PC-3 (cell line): ENCODE measurements around the gene RNF34. TPM values are rescaled to one million over a fixed set of nuclear protein-coding genes. Genes with fewer than 3 reads are reported as not detected.

Experiments
- ATAC-seq: fragments of 200-7000 bp; cut with Tn5 transposase; 2 replicates; pipeline ENCODE4 v1.9.1; 2020; ENCODE audit warnings: mild to moderate bottlenecking, moderate library complexity
- BruUV-seq: library from RNA; stranded (reverse); fragments of 400-500 nt; replicated peaks from 2 replicates; lab custom pipeline; 2021; lab: Mats Ljungman, UMichigan
- CTCF ChIA-PET: fragments of 300-600 bp; sonication (Branson Sonifier 250); formaldehyde crosslinking; loops from one replicate; lab custom pipeline; 2022; ENCODE audit warnings: antibody characterized with exemption; lab: Charles Lee
- POLR2A ChIA-PET: fragments of 300-600 bp; sonication (Branson Sonifier 250); formaldehyde crosslinking; loops from one replicate; lab custom pipeline; 2022; ENCODE audit warnings: antibody characterized with exemption; ENCODE audit not compliant: unreplicated experiment; lab: Charles Lee
- DNase-seq: peaks from one replicate; pipeline ENCODE4 v3.0.0-alpha.2; 2015
- H2AFZ ChIP-seq: fragments of 300-600 bp; sonication (generic); 2 replicates; pipeline ENCODE4 v1.6.0; 2016; ENCODE audit warnings: antibody characterized with exemption, low read length
- H3F3A ChIP-seq: fragments of 300-600 bp; sonication (generic); one replicate; pipeline ENCODE4 v1.6.0; 2017; ENCODE audit warnings: antibody characterized with exemption, low read length, control low read depth, mild to moderate bottlenecking; ENCODE audit not compliant: unreplicated experiment
- H3K27ac ChIP-seq: fragments of 300-600 bp; sonication (generic); 2 replicates; pipeline ENCODE4 v1.5.1; 2016; ENCODE audit warnings: mild to moderate bottlenecking, low read length
- H3K27me3 ChIP-seq: fragments of 300-600 bp; sonication (generic); 2 replicates; pipeline ENCODE4 v1.6.1; 2016; ENCODE audit warnings: low read length, mixed read lengths
- H3K36me3 ChIP-seq: fragments of 300-600 bp; sonication (generic); 2 replicates; pipeline ENCODE4 v1.6.1; 2016; ENCODE audit warnings: low read depth, mixed run types, low read length, mixed read lengths
- H3K4me1 ChIP-seq: fragments of 300-600 bp; sonication (generic); 2 replicates; pipeline ENCODE4 v1.5.1; 2016; ENCODE audit warnings: low read length; ENCODE audit not compliant: insufficient read depth
- H3K4me2 ChIP-seq: fragments of 300-600 bp; sonication (generic); 2 replicates; pipeline ENCODE4 v1.6.0; 2016; ENCODE audit warnings: low read length
- H3K4me3 ChIP-seq: fragments of 300-600 bp; sonication (generic); 2 replicates; pipeline ENCODE4 v1.5.1; 2016; ENCODE audit warnings: mild to moderate bottlenecking, low read length, mixed read lengths
- H3K79me2 ChIP-seq: fragments of 300-600 bp; sonication (generic); 2 replicates; pipeline ENCODE4 v1.6.1; 2017; ENCODE audit warnings: low read length, mixed read lengths
- H3K9ac ChIP-seq: fragments of 300-600 bp; sonication (generic); 2 replicates; pipeline ENCODE4 v1.6.0; 2016; ENCODE audit warnings: mild to moderate bottlenecking, low read length
- H3K9me2 ChIP-seq: fragments of 300-600 bp; sonication (generic); replicated peaks from 2 replicates; pipeline ENCODE4 v1.6.1; 2016; ENCODE audit warnings: mixed run types, low read length, mixed read lengths
- H3K9me3 ChIP-seq: fragments of 300-600 bp; sonication (generic); 2 replicates; pipeline ENCODE4 v1.6.1; 2016; ENCODE audit warnings: low read length, mixed read lengths
- H4K20me1 ChIP-seq: fragments of 300-600 bp; sonication (generic); 2 replicates; pipeline ENCODE4 v1.6.1; 2016; ENCODE audit warnings: low read length, mixed read lengths
- EZH2 ChIP-seq: fragments of 300-600 bp; sonication (generic); IDR thresholded peaks from one replicate; pipeline ENCODE4 v1.6.1; 2017; ENCODE audit warnings: antibody characterized with exemption, mild to moderate bottlenecking, low read length; ENCODE audit not compliant: unreplicated experiment
- EZH2phosphoT487 ChIP-seq: fragments of 300-600 bp; sonication (generic); IDR thresholded peaks from 2 replicates; pipeline ENCODE4 v1.6.1; 2018; ENCODE audit warnings: mild to moderate bottlenecking, antibody characterized with exemption, low read length, borderline replicate concordance
- intact Hi-C: fragments of 100-400 bp; cut with micrococcal nuclease; formaldehyde crosslinking; loops from 2 replicates; pipeline ENCODE4 v1.9.0; 2023
- total RNA-seq: library from RNA; depleted of rRNA; stranded (reverse); fragments of >200 nt; gene quantifications from 2 replicates; pipeline ENCODE4 v1.2.3, GENCODE V29; 2014
- TF ChIP-seq, protein P1 (sequence below): fragments of 300-600 bp; sonication (generic); conservative IDR thresholded peaks from 2 replicates; pipeline ENCODE4 v1.5.1; 2017; ENCODE audit warnings: antibody characterized with exemption, low read depth, mild to moderate bottlenecking, low read length

RNF34 gene
- total RNA-seq, 1 experiment from 2014 or later: 88.2 TPM

- H3K79me2 ChIP-seq: peaks cover 45% of the 10 kb centered on the region
- peak overlapping the region; percentile 94 for H3K9ac ChIP-seq
- ATAC-seq (peak; percentile 70), DNase-seq (no peak)
- H3K9me3 ChIP-seq: no peaks in the 10 kb centered on the region
- H3K36me3 ChIP-seq: no peaks in the 10 kb centered on the region
- POLR2A ChIA-PET: interaction anchor here (0.5 kb wide), 1 partner anchor 320 kb away, joined by 5 read pairs; no protein-coding TSS in a partner anchor
- CTCF ChIA-PET: no interaction called here
- H3K4me2 ChIP-seq: peak overlapping the region; percentile 86
- H3K27ac ChIP-seq: peak overlapping the region; percentile 24
- TF ChIP-seq, protein P1, sequence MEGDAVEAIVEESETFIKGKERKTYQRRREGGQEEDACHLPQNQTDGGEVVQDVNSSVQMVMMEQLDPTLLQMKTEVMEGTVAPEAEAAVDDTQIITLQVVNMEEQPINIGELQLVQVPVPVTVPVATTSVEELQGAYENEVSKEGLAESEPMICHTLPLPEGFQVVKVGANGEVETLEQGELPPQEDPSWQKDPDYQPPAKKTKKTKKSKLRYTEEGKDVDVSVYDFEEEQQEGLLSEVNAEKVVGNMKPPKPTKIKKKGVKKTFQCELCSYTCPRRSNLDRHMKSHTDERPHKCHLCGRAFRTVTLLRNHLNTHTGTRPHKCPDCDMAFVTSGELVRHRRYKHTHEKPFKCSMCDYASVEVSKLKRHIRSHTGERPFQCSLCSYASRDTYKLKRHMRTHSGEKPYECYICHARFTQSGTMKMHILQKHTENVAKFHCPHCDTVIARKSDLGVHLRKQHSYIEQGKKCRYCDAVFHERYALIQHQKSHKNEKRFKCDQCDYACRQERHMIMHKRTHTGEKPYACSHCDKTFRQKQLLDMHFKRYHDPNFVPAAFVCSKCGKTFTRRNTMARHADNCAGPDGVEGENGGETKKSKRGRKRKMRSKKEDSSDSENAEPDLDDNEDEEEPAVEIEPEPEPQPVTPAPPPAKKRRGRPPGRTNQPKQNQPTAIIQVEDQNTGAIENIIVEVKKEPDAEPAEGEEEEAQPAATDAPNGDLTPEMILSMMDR: no peak
- TF ChIP-seq EZH2 (no peak), EZH2phosphoT487 (no peak)
- intact Hi-C loops: loop anchor here (1.0 to 5.0 kb wide), 2 partner anchors 47 to 90 kb away; no protein-coding TSS in a partner anchor
- no peaks in the 10 kb centered on the region for H3F3A ChIP-seq
- no peaks in the 10 kb centered on the region for H3K9me2 ChIP-seq
- peaks cover 11% of the 10 kb centered on the region for H3K4me1 ChIP-seq
- H3K27me3 ChIP-seq: no peaks in the 10 kb centered on the region
- BruUV-seq: no TSS peak
- peak overlapping the region; percentile 60 for H2AFZ ChIP-seq
- H3K4me3 ChIP-seq: peak overlapping the region; percentile 95
- H4K20me1 ChIP-seq: no peaks in the 10 kb centered on the region
Measured at GRCh38 chr12:121352682-121353018, 47.3 kb upstream of the RNF34 start.

DNA sequence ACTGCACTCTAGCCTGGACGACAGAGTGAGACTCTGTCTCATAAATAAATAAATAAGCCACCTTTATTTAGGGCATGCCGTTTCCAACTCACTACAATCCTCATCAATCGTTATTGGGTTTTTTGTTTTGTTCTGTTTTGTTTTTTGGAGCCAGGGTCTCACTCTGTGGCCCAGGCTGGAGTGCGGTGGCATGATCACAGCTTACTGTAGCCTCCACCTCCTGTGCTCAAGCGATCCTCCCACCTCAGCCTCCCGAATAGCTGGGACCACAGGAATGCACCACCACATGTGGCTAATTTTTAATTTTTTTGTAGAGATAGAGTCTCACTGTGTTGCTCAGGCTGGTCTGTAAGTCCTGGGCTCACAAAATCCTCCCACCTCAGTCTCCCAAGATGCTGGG is 44.1 kb upstream of the RNF34 start:
- Histone ChIP-seq H3K9me3 (no peaks in the 10 kb centered on the region), H4K20me1 (no peaks in the 10 kb centered on the region), H3K79me2 (peaks cover 14% of the 10 kb centered on the region), H3K4me1 (peaks cover 8% of the 10 kb centered on the region), H3K27me3 (no peaks in the 10 kb centered on the region), H3K9ac (no peak overlapping the region), H3K4me2 (no peak overlapping the region), H3K27ac (no peak overlapping the region), H3K36me3 (no peaks in the 10 kb centered on the region), H3K4me3 (no peak overlapping the region), H3F3A (no peaks in the 10 kb centered on the region), H3K9me2 (no peaks in the 10 kb centered on the region), H2AFZ (no peak overlapping the region)
- BruUV-seq: no TSS peak
- DNase-seq (no peak), ATAC-seq (no peak)
- CTCF ChIA-PET: no interaction called here
- intact Hi-C loops: no loop called here
- POLR2A ChIA-PET: no interaction called here
- TF ChIP-seq, protein P1: no peak
- TF ChIP-seq EZH2: no peak
- TF ChIP-seq EZH2phosphoT487: no peak

DNA sequence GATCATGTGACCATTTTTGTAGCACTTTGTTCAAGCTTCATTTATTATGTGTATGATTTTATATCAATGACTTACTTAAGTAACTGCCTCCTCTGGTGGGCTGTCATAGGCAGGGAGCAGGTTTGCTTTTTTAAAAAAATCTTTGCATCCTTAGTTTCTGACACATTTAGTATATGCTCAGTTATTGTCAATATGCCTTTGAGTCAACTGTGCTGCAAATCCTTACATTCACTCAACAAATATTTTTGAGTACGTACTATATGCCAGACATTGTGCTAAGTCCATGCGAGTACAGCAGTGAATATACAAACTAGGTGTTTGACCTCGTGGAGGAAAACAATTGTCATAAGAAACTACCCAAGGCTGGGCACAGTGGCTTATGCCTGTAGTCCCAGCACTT is 43.3 kb upstream of the RNF34 start:
- TF ChIP-seq EZH2phosphoT487 (no peak), EZH2 (no peak)
- TF ChIP-seq, protein P1: no peak
- Histone ChIP-seq H3K79me2 (peaks cover 6% of the 10 kb centered on the region), H3K9me3 (no peaks in the 10 kb centered on the region), H4K20me1 (no peaks in the 10 kb centered on the region), H3K4me2 (no peak overlapping the region), H3K9ac (no peak overlapping the region), H2AFZ (no peak overlapping the region), H3K36me3 (no peaks in the 10 kb centered on the region), H3K27ac (no peak overlapping the region), H3F3A (no peaks in the 10 kb centered on the region), H3K9me2 (no peaks in the 10 kb centered on the region), H3K27me3 (no peaks in the 10 kb centered on the region), H3K4me3 (no peak overlapping the region), H3K4me1 (peaks cover 4% of the 10 kb centered on the region; the same call in 1 of the 2 replicates)
- ATAC-seq (no peak), DNase-seq (no peak)
- intact Hi-C loops: no loop called here
- POLR2A ChIA-PET: no interaction called here
- BruUV-seq: no TSS peak
- CTCF ChIA-PET: no interaction called here
